GM19023 (cell line): ENCODE measurements around the gene TERT.
"Not testable (repeated sequence)": the region's sequence is repeated elsewhere in the genome, so short reads cannot be mapped to it uniquely, and the experiment has no call there.

Experiments used
- ATAC-seq: cut with Tn5 transposase; IDR thresholded peaks from one replicate; pipeline ENCODE4 v1.9.1; 2021; ENCODE audit warnings: mild to moderate bottlenecking, moderate library complexity; ENCODE audit not compliant: unreplicated experiment

TERT gene

DNA sequence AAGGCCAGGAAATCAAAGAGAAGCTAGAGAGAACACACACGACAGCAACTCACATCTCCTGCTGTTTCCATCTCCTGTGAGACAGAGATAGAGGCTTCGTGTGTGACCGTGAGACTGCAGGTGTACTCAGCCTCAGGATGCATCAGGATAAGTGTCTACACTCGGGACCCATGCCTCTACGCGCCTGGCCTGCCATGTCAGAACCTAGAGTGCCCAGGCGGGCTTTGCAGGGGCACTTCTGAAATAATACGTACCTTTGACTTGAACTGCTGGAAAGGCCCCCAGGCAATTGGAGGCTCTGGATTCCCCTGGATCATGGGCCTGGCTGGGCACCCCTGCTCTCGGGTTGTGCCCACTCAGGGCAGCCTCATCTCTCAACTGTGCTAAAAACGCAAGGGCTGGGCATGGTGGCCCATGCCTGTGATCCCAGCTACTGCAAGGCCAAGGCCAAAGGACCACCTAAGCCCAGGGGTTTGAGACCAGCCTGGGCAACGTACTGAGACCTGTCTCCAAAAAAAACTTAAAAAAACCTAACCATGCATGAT lies 37.1 kb upstream of the TERT start:
- ATAC-seq: no peak

DNA sequence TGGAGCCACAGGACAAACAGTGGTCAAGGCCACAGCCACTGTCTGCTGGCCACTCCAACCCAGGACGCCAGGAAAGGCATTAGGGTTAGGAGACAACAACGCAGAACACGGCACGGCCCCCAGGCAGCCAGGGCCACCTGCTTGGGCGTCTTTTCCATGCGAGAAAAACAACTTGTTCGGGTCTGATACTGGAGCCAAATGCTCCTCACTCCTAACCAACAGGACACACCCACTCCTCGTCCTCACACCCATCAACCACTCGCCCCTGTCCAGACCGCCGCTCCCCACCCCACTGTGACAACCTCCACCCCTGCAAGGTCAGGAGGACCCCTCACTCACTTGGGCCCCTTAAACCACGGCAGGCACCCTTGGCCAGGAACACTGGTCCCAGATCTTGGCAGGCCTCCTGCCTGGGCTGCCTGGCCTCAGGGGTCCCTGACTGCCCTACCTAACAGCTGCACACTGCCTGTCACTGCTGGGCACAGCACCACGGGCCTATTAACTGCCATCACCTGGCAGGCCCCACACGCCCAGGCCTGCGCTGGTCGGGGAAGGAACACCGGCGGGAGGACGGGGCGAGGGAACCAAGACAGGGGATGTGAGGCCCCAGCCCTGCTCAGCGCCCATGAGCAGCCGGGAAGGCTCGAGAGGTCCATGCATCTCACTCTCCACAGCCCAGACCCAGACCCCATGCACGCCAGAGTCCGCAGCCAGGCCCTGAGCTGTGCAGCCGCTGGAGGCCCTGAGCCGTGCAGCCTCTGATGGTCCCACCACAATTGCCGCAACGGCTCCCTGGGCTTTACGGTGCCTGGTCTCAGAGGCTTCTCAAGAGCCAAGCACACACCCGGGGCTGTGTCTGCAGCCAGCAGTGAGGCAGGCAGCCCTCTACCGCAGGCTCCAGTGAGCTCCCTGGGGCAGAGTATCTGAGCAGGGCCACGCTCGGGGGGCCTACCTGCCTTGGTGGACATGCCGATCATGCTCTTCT lies 36.3 kb upstream of the TERT start:
- ATAC-seq: no peak

DNA sequence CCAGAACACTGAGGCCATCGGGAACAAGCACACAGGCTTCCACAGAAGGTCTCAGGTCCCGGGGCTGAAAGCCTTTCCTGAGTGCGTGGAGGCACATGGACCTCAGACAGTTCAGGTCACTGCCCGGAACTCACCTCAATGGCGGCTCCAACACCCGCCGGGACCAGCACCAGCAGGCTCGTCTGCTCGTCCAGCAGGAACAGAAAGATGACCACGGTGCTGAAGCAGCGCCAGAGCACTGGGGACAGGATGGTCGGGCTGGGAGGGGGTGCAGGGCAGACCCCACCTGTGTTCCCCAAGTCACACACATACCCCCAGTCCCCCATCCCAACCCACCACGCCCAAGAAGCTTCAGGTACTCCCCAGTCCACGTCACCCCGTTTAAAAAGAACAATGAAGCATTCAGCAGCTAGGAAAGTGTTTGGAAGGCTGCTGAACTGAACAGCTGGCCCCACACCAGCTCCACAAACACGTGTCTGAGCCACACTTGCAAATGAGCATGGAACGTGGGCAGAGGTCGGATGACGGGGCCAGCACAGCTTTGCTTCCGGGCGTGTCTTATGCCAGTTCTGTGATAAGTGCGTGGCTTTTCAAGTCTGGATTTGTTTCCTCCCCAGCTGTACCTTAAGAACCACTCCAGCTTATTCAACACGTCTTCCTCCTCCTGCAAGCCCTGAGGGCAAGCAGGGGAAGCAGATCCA lies 35.4 kb upstream of the TERT start:
- no peak for ATAC-seq

- no peak for ATAC-seq
These were observed 34.3 kb upstream of the TERT start for GRCh38 chr5:1329111-1329579.

- ATAC-seq: not testable (repeated sequence)
These were observed 33.6 kb upstream of the TERT start for GRCh38 chr5:1328237-1329110.

DNA sequence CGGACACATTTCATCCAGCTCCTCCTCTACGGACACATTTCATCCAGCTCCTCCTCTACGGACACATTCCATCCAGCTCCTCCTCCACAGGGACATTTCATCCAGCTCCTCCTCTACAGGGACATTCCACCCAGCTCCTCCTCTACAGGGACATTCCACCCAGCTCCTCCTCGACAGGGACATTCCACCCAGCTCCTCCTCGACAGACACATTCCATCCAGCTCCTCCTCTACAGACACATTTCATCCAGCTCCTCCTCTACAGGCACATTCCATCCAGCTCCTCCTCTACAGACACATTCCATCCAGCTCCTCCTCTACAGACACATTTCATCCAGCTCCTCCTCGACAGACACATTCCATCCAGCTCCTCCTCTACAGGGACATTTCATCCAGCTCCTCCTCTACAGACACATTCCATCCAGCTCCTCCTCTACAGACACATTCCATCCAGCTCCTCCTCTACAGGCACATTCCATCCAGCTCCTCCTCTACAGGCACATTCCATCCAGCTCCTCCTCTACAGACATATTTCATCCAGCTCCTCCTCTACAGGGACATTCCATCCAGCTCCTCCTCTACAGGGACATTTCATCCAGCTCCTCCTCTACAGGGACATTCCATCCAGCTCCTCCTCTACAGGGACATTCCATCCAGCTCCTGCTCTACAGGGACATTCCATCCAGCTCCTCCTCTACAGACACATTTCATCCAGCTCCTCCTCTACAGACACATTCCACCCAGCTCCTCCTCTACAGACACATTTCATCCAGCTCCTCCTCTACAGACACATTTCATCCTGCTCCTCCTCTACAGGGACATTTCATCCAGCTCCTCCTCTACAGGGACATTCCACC lies 32.3 kb upstream of the TERT start:
- not testable (repeated sequence) for ATAC-seq

DNA sequence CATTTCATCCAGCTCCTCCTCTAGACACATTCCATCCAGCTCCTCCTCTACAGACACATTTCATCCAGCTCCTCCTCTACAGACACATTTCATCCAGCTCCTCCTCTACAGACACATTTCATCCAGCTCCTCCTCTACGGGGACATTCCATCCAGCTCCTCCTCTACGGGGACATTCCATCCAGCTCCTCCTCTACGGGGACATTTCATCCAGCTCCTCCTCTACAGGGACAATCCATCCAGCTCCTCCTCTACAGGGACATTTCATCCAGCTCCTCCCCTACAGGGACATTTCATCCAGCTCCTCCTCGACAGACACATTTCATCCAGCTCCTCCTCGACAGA lies 31.6 kb upstream of the TERT start:
- not testable (repeated sequence) for ATAC-seq

DNA sequence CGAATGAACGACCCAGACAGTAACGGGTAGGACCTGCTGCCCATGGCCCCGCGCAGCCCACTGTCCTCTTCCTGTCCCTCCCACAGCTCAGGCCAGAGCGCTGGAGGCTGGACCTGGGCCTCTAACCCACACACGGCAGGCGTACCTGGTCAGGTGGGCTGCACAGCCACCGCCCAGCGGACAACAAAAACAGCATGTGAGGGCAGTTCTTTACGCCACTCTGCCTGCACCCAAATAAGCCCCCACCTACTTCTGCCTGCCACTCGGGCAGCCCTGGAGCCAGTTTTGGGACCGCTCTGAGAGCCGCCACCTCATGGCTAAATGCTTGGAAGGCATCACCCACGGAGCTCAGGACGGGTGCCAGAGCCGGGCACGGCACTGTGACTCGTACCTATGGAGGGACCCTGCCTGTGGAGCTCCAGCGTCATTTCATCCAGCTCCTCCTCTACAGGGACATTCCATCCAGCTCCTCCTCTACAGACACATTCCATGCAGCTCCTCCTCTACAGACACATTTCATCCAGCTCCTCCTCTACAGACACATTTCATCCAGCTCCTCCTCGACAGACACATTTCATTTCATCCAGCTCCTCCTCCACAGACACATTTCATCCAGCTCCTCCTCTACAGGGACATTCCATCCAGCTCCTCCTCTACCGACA lies 31.1 kb upstream of the TERT start:
- ATAC-seq: no peak

GRCh38 chr5:1325191-1325741 lies 30.4 kb upstream of the TERT start:
- ATAC-seq: no peak

DNA sequence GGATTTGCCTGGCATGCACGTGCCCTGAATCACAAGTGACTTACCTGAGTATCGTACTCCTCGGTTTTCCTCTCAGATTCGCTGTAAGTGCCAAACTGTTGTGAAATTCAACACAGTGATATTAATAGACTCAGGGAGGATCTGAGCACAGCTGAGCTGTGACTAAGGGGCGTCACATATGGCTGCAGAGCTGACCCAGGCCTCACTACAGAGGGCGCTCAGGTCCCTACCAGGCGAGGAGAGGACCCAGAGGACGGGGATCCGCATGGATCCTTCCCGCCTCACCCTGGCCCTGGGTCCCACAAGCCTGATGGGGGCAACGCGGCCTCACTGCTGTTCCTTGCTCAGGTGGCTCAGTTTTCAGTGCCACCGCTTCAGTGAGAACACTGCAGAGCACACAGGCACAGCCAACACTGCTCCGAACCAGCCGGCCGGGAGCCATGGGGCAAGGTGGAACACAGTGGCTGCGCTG lies 29.9 kb upstream of the TERT start:
- no peak for ATAC-seq

- no peak for ATAC-seq
These were observed 29.4 kb upstream of the TERT start for GRCh38 chr5:1324301-1324700.

GRCh38 chr5:1323803-1324173 lies 28.9 kb upstream of the TERT start:
- ATAC-seq: no peak

DNA sequence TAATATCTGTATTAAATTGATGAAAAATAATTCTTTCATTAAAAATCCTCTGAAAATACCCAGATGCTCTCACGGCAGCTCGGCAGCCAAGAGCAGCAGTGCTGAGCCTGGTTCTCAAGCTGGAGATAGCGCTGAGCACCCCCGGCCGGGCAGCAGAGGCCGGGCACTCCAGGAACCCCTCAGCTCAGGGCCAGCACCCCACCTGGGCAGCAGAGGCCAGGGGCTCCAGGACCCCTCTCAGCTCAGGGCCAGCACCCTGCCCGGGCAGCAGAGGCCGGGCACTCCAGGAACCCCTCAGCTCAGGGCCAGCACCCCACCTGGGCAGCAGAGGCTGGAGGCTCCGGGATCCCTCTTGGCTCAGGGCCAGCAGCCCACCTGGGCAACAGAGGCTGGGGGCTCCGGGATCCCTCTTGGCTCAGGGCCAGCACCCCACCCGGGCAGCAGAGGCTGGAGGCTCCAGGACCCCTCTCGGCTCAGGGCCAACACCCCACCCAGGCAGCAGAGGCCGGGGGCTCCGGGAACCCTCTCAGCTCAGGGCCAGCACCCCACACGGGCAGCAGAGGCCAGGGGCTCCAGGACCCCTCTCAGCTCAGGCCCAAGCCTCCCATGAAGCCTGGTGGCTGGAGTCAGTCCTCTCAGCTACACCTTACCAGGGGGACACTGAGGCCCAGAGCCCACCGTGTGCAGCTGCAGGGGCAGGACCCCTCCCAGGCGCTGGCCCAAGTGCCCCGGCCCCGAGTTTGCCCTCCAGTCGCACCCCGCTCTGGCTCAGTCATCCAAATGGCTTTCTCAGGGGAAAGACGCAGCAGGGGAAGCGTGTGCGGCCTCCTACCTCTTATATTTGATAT lies 28.3 kb upstream of the TERT start:
- ATAC-seq: no peak

DNA sequence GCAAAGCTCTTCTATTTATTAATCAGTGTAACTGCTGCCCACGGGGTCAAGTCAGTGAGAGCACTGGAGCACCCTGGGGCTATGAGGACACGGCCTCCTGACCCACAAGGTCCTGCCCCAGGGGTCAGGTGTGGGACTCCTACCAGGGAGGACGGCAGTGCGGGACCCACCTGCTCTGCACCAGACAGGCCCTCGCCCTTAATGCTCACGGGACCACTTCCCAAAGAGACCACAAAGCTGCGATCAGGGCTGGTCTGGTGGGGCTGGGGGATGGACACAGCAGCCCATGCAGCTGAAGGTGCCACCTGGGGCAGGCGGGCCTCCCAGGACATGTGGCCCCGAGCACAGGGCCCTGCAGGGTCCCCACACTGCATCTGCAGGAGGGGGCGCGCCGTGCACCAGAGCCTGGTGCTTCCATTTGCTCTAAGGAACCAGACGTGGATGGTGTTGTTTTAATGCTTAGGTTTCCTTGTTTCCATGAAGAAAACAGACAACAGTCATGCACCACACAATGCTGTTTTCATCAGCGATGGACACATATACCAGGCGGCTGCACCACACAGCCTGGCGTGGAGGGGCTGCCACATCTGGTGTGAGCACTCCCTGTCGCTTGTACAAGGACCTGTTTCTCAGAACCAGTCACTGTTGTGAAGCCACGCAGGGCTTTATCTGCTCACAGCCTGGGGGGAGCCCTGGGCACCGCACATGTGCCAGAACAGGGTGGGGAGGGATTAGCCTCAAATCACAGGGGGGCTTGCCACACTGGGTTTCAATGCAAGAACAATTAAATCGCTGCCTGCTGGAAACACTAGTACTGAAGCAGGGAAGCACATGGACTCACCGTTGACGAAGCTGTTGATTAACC lies 27.4 kb upstream of the TERT start:
- ATAC-seq: no peak

GRCh38 chr5:1321576-1321975 lies 26.7 kb upstream of the TERT start:
- ATAC-seq: no peak

DNA sequence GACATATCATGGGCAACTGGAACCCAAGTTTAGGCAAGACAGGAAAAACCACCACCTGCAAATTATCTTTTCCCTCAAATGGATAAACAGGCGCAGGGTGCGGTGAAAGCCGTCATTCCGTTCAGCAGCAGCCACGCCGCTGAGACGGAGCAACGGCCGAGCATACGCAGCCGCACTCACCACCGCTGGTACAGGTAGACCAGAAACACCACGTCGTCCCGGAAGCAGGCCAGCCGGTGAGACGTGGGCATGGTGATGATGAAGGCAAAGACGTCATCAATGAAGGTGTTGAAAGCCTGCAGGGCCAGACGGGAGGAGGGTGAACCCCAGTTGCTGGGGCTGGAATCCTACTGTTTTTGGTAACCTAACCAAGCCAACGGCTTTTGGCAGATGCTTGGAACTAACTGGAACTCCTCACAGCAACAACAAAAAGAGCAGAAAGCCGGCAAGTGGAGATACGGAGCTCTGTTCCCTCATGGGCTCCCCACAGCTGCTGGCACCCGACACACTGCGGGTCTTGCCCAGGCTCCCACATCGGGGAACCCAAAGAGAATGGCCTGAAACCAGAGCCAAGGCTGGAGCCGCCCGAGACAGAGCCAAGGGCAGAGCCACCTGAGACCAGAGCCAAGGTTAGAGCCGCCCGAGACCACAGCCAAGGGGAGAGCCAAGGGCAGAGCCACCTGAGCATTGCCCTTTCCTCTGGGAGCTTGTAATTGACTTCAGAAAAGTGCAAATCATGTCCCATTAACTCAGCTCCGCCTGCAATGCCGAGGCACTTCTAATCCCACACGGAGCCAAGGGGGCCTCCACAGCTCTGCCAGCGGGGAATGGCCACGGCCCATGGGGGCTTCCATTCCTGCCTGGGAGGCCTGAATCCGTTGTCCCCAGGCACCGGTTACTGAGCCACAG lies 25.8 kb upstream of the TERT start:
- no peak for ATAC-seq
